Fibroblast of skin of right biceps (primary cell): ENCODE data around the gene CCDC179.
A peak's percentile ranks its signal among the peaks of the same experiment; 100 is the strongest.

Experiments used
- DNase-seq: peaks from one replicate; pipeline ENCODE4 v3.0.0-alpha.2; 2013

The CCDC179 gene

GRCh38 chr11:22860241-22860640, at the start of gene CCDC179:
Gene CCDC179, minus strand, starts transcription at chr11:22860474. Its CDS starts 53 bp downstream, at chr11:22860421.
- no peak for DNase-seq

- no peak for DNase-seq
Observed at GRCh38 chr11:22903782-22904181, 43.5 kb upstream of the CCDC179 start.

GRCh38 chr11:22901603-22902002, 41.3 kb upstream of the CCDC179 start:
- DNase-seq, result no peak

- no peak for DNase-seq
Observed at GRCh38 chr11:22900764-22901486, 40.7 kb upstream of the CCDC179 start.

- no peak for DNase-seq
Observed at GRCh38 chr11:22898036-22898435, 37.8 kb upstream of the CCDC179 start.

- no peak for DNase-seq
Observed at GRCh38 chr11:22890227-22890626, 30.0 kb upstream of the CCDC179 start.

GRCh38 chr11:22884217-22884616, 23.9 kb upstream of the CCDC179 start:
- peak; percentile 31 for DNase-seq

GRCh38 chr11:22879630-22880029, 19.4 kb upstream of the CCDC179 start:
- DNase-seq, result peak; percentile 37

GRCh38 chr11:22878604-22879003, 18.3 kb upstream of the CCDC179 start:
- DNase-seq, result no peak

GRCh38 chr11:22878039-22878438, 17.8 kb upstream of the CCDC179 start:
- no peak for DNase-seq

GRCh38 chr11:22875869-22876473, 15.7 kb upstream of the CCDC179 start:
- peak; percentile 84 for DNase-seq

- no peak for DNase-seq
Observed at GRCh38 chr11:22869325-22869724, 9.1 kb upstream of the CCDC179 start.

GRCh38 chr11:22859756-22860155, 518 bp downstream of the CCDC179 start:
- no peak for DNase-seq

GRCh38 chr11:22851477-22851876, 8.8 kb downstream of the CCDC179 start:
- no peak for DNase-seq

- DNase-seq, result no peak
Observed at GRCh38 chr11:22846726-22847125, 13.5 kb downstream of the CCDC179 start.

GRCh38 chr11:22832315-22833015, 27.8 kb downstream of the CCDC179 start:
- DNase-seq, result peak; percentile 2

- no peak for DNase-seq
Observed at GRCh38 chr11:22830082-22830414, 30.2 kb downstream of the CCDC179 start.

GRCh38 chr11:22829231-22830081, 30.8 kb downstream of the CCDC179 start, which contains the start of gene SVIP:
Gene SVIP, minus strand, starts transcription at chr11:22829801. Its CDS starts 53 bp downstream, at chr11:22829748.
- DNase-seq, result peak; percentile 85

- DNase-seq, result no peak
Observed at GRCh38 chr11:22828373-22828772, 31.9 kb downstream of the CCDC179 start.

GRCh38 chr11:22822203-22822602, 38.1 kb downstream of the CCDC179 start:
- no peak for DNase-seq

- no peak for DNase-seq
Observed at GRCh38 chr11:22809893-22810292, 50.4 kb downstream of the CCDC179 start.

GRCh38 chr11:22808571-22809197, 51.6 kb downstream of the CCDC179 start:
- no peak for DNase-seq
